Neural cell (in vitro differentiated cells): ENCODE measurements around the gene TRIM24. TPM values are rescaled to one million over a fixed set of nuclear protein-coding genes. Genes with fewer than 3 reads are reported as not detected.

Experiments
- H2AFZ ChIP-seq: fragments of 200-600, 300-800 bp; sonication (generic), shearing (Covaris generic); 2 replicates; pipeline ENCODE4 v1.6.0; 2014; ENCODE audit warnings: low read depth, mild to moderate bottlenecking, antibody characterized with exemption, low read length, moderate library complexity
- H3F3A ChIP-seq: fragments of 200-600 bp; shearing (Covaris generic); 2 replicates; pipeline ENCODE4 v1.6.1; 2016; ENCODE audit warnings: mild to moderate bottlenecking, moderate library complexity, mixed read lengths, antibody characterized with exemption, low read length; ENCODE audit not compliant: insufficient read depth, poor library complexity, severe bottlenecking
- H3K27ac ChIP-seq: fragments of 200-600, 300-800 bp; sonication (generic), shearing (Covaris generic); 2 replicates; pipeline ENCODE4 v1.5.1; 2014; ENCODE audit warnings: mild to moderate bottlenecking, low read length, moderate library complexity
- H3K27me3 ChIP-seq: fragments of 300-800, 200-600 bp; sonication (generic), shearing (Covaris generic); 2 replicates; pipeline ENCODE4 v1.6.0; 2014; ENCODE audit warnings: mild to moderate bottlenecking, low read depth, low read length, moderate library complexity; ENCODE audit not compliant: insufficient read depth
- H3K36me3 ChIP-seq: fragments of 300-800, 200-600 bp; sonication (generic), shearing (Covaris generic); 2 replicates; pipeline ENCODE4 v1.5.1; 2014; ENCODE audit warnings: mild to moderate bottlenecking, antibody characterized with exemption, low read length, moderate library complexity; ENCODE audit not compliant: insufficient read depth
- H3K4me2 ChIP-seq: fragments of 300-800, 200-600 bp; sonication (generic), shearing (Covaris generic); 2 replicates; pipeline ENCODE4 v1.6.0; 2014; ENCODE audit warnings: mild to moderate bottlenecking, low read length
- H3K4me3 ChIP-seq: fragments of 300-800, 200-600 bp; sonication (generic), shearing (Covaris generic); 2 replicates; pipeline ENCODE4 v1.5.1; 2014; ENCODE audit warnings: mild to moderate bottlenecking, low read length, moderate library complexity
- H3K79me2 ChIP-seq: fragments of 200-600 bp; shearing (Covaris generic); replicated peaks from 2 replicates; pipeline ENCODE4 v1.6.0; 2014; ENCODE audit warnings: mild to moderate bottlenecking, low read length, moderate library complexity; ENCODE audit not compliant: insufficient read depth
- H3K9ac ChIP-seq: fragments of 300-800, 200-600 bp; sonication (generic), shearing (Covaris generic); 2 replicates; pipeline ENCODE4 v1.6.1; 2016; ENCODE audit warnings: mild to moderate bottlenecking, low read length, mixed read lengths
- H3K9me2 ChIP-seq: fragments of 200-600 bp; shearing (Covaris generic); 2 replicates; pipeline ENCODE4 v1.6.1; 2016; ENCODE audit warnings: mild to moderate bottlenecking, low read length, mixed read lengths; ENCODE audit not compliant: insufficient read depth
- H3K9me3 ChIP-seq: fragments of 200-600, 300-800 bp; sonication (generic), shearing (Covaris generic); 2 replicates; pipeline ENCODE4 v1.6.1; 2016; ENCODE audit warnings: mild to moderate bottlenecking, mixed run types, low read length, moderate library complexity, mixed read lengths
- H4K20me1 ChIP-seq: fragments of 200-600 bp; shearing (Covaris generic); 2 replicates; pipeline ENCODE4 v1.6.1; 2016; ENCODE audit warnings: mild to moderate bottlenecking, mixed run types; ENCODE audit not compliant: insufficient read depth
- EP300 ChIP-seq: fragments of 450-650 bp; conservative IDR thresholded peaks from 2 replicates; pipeline ENCODE4 v1.6.1; 2014; ENCODE audit warnings: antibody characterized with exemption, mild to moderate bottlenecking, moderate library complexity; ENCODE audit not compliant: poor library complexity, severe bottlenecking
- EZH2 ChIP-seq: fragments of 200-600, 300-800 bp; shearing (Covaris generic), sonication (generic); IDR thresholded peaks from 2 replicates; pipeline ENCODE4 v1.6.1; 2014; ENCODE audit warnings: antibody characterized with exemption, low read length, borderline replicate concordance, mild to moderate bottlenecking; ENCODE audit not compliant: insufficient read depth, poor library complexity, severe bottlenecking
- MXI1 ChIP-seq: fragments of 450-650 bp; conservative IDR thresholded peaks from 2 replicates; pipeline ENCODE4 v1.6.1; 2014; ENCODE audit warnings: antibody characterized with exemption, mild to moderate bottlenecking; ENCODE audit not compliant: poor library complexity, severe bottlenecking
- POLR2AphosphoS5 ChIP-seq: IDR thresholded peaks from 2 replicates; pipeline ENCODE4 v1.6.1; 2012
- RAD21 ChIP-seq: fragments of 450-650 bp; conservative IDR thresholded peaks from 2 replicates; pipeline ENCODE4 v1.6.1; 2014; ENCODE audit warnings: antibody characterized with exemption, mild to moderate bottlenecking, moderate library complexity
- SMC3 ChIP-seq: fragments of 450-650 bp; conservative IDR thresholded peaks from 2 replicates; pipeline ENCODE4 v1.6.1; 2014; ENCODE audit warnings: antibody characterized with exemption, mild to moderate bottlenecking, moderate library complexity; ENCODE audit not compliant: poor library complexity
- TAF1 ChIP-seq: IDR thresholded peaks from 2 replicates; pipeline ENCODE4 v1.6.1; 2012; ENCODE audit warnings: low read depth
- polyA plus RNA-seq: library from polyadenylated mRNA; depleted of rRNA; stranded (reverse); fragments of >200 nt; gene quantifications from 2 replicates; pipeline ENCODE4 v1.2.3, GENCODE V29; 2014
- TF ChIP-seq, protein P1 (sequence below): IDR thresholded peaks from 2 replicates; pipeline ENCODE4 v1.6.1; 2012; ENCODE audit warnings: borderline replicate concordance
- TF ChIP-seq, protein P2 (sequence below): fragments of 450-650 bp; IDR thresholded peaks from 2 replicates; pipeline ENCODE4 v1.5.1; 2014; ENCODE audit warnings: antibody characterized with exemption, mild to moderate bottlenecking, moderate library complexity; ENCODE audit not compliant: poor library complexity, severe bottlenecking

Gene TRIM24
- polyA plus RNA-seq, 1 donor from 2014 or later, result 47.1 TPM

DNA sequence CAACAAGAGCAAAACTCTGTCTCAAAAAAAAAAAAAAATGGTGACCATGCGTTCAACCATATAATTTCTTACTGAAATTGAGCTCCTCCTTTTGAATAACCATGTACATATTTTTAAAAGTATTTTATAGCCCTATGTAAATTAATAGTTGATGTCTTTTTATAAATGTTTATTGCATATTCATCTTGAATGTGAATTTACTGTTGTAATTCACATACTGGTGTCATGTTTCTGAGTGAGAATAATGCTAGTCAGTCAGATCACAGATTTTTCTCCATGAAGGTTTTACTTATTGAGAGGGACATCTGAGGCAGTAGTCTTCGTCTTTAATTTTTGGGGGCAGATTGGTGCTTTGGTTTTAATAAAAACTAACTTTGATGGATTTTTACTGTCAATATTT, 128.9 kb downstream of the TRIM24 start:
- TF ChIP-seq, protein P1, sequence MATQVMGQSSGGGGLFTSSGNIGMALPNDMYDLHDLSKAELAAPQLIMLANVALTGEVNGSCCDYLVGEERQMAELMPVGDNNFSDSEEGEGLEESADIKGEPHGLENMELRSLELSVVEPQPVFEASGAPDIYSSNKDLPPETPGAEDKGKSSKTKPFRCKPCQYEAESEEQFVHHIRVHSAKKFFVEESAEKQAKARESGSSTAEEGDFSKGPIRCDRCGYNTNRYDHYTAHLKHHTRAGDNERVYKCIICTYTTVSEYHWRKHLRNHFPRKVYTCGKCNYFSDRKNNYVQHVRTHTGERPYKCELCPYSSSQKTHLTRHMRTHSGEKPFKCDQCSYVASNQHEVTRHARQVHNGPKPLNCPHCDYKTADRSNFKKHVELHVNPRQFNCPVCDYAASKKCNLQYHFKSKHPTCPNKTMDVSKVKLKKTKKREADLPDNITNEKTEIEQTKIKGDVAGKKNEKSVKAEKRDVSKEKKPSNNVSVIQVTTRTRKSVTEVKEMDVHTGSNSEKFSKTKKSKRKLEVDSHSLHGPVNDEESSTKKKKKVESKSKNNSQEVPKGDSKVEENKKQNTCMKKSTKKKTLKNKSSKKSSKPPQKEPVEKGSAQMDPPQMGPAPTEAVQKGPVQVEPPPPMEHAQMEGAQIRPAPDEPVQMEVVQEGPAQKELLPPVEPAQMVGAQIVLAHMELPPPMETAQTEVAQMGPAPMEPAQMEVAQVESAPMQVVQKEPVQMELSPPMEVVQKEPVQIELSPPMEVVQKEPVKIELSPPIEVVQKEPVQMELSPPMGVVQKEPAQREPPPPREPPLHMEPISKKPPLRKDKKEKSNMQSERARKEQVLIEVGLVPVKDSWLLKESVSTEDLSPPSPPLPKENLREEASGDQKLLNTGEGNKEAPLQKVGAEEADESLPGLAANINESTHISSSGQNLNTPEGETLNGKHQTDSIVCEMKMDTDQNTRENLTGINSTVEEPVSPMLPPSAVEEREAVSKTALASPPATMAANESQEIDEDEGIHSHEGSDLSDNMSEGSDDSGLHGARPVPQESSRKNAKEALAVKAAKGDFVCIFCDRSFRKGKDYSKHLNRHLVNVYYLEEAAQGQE, result no peak
- TF ChIP-seq, protein P2, sequence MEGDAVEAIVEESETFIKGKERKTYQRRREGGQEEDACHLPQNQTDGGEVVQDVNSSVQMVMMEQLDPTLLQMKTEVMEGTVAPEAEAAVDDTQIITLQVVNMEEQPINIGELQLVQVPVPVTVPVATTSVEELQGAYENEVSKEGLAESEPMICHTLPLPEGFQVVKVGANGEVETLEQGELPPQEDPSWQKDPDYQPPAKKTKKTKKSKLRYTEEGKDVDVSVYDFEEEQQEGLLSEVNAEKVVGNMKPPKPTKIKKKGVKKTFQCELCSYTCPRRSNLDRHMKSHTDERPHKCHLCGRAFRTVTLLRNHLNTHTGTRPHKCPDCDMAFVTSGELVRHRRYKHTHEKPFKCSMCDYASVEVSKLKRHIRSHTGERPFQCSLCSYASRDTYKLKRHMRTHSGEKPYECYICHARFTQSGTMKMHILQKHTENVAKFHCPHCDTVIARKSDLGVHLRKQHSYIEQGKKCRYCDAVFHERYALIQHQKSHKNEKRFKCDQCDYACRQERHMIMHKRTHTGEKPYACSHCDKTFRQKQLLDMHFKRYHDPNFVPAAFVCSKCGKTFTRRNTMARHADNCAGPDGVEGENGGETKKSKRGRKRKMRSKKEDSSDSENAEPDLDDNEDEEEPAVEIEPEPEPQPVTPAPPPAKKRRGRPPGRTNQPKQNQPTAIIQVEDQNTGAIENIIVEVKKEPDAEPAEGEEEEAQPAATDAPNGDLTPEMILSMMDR, result no peak
- no peak for TF ChIP-seq EP300
- TF ChIP-seq EZH2, result no peak
- TF ChIP-seq TAF1, result no peak
- TF ChIP-seq RAD21, result no peak
- Histone ChIP-seq H3K4me3 (no peak overlapping the region), H3K9ac (no peak overlapping the region), H3K27ac (no peak overlapping the region), H3K4me2 (no peak overlapping the region), H4K20me1 (no peaks in the 10 kb centered on the region), H3K79me2 (no peaks in the 10 kb centered on the region), H2AFZ (no peak overlapping the region), H3K27me3 (no peaks in the 10 kb centered on the region), H3K9me2 (no peaks in the 10 kb centered on the region), H3F3A (no peaks in the 10 kb centered on the region), H3K36me3 (peaks cover 21% of the 10 kb centered on the region), H3K9me3 (no peaks in the 10 kb centered on the region)

DNA sequence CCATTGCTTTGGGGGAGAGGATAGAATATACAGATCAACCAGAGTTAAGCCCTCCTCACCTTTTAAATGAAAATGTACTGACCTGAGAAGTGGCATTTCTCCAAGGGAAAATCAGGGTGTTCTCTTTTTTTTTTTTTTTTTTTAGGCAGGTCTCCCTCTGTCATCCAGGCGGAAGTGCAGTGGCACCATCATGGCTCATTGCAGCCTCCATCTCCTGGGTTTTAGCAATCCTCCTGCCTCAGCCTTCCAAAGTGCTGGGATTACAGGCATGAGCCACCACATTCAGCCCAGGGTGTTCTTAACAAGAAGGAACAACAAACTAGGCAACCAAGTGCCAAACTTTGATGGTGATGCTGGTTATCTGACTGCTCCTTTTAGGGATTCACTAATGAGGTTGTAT, 130.1 kb downstream of the TRIM24 start:
- H3K9ac ChIP-seq, result no peak overlapping the region
- no peaks in the 10 kb centered on the region for H3K27me3 ChIP-seq
- no peaks in the 10 kb centered on the region for H3K9me2 ChIP-seq
- H3K36me3 ChIP-seq, result peaks cover 14% of the 10 kb centered on the region
- no peaks in the 10 kb centered on the region for H4K20me1 ChIP-seq
- H3K9me3 ChIP-seq, result no peaks in the 10 kb centered on the region
- TF ChIP-seq EZH2 (no peak), MXI1 (no peak), SMC3 (no peak), POLR2AphosphoS5 (no peak), TAF1 (no peak), RAD21 (no peak), EP300 (no peak)
- TF ChIP-seq, protein P1, result no peak
- TF ChIP-seq, protein P2, result no peak
- no peak overlapping the region for H3K4me2 ChIP-seq
- no peaks in the 10 kb centered on the region for H3F3A ChIP-seq
- H2AFZ ChIP-seq, result no peak overlapping the region
- H3K27ac ChIP-seq, result no peak overlapping the region
- no peaks in the 10 kb centered on the region for H3K79me2 ChIP-seq
- H3K4me3 ChIP-seq, result no peak overlapping the region
